GM18873 (cell line): ENCODE data around the gene TUBB8B.
"Not testable (repeated sequence)": the region's sequence is repeated elsewhere in the genome, so short reads cannot be mapped to it uniquely, and the experiment has no call there.

ENCODE experiments used
- ATAC-seq: cut with Tn5 transposase; IDR thresholded peaks from one replicate; pipeline ENCODE4 v1.9.1; 2021; ENCODE audit warnings: mild to moderate bottlenecking, moderate library complexity, moderate number of reproducible peaks; ENCODE audit not compliant: unreplicated experiment, low FRiP score

TUBB8B gene

DNA sequence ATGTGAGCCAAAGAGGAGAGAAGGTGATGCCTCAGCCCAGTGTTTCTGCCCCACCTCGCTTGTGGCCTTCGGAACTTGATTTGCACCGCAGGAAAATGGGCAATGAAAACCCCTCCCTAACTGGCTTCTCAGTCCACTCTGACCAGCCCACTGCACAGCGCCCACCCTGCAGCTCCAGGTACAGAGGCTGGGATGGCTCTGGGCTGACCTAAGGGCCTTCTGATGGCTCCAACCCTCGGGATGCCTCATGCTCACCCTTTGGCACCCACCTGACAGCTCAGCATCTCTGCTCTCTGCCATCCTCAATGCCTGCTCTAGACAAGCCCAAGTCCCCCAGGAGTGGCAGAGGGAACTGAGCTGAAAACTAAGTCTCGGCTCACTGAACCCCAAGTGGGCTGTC, 36.2 kb downstream of the TUBB8B start:
- not testable (repeated sequence) for ATAC-seq

DNA sequence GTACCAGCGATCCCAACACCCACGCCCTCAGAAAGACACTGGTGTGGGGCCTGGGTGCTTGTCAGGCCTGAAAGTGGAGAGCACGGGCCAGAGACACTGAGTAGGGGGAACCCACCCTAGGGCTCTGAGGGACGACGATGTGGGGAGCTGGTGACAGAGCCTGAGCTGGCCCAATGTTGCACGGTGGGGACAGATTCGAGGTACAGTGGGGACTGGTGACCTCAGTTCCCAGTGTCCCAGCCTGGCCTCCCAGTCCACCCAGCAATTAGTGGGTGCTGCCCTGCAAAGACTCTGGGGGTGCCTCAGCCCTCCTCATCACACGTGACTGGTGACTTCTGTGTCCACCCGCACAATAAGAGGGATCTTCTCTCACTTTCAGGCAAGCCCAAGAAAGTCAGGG, 36.6 kb downstream of the TUBB8B start:
- ATAC-seq: not testable (repeated sequence)

DNA sequence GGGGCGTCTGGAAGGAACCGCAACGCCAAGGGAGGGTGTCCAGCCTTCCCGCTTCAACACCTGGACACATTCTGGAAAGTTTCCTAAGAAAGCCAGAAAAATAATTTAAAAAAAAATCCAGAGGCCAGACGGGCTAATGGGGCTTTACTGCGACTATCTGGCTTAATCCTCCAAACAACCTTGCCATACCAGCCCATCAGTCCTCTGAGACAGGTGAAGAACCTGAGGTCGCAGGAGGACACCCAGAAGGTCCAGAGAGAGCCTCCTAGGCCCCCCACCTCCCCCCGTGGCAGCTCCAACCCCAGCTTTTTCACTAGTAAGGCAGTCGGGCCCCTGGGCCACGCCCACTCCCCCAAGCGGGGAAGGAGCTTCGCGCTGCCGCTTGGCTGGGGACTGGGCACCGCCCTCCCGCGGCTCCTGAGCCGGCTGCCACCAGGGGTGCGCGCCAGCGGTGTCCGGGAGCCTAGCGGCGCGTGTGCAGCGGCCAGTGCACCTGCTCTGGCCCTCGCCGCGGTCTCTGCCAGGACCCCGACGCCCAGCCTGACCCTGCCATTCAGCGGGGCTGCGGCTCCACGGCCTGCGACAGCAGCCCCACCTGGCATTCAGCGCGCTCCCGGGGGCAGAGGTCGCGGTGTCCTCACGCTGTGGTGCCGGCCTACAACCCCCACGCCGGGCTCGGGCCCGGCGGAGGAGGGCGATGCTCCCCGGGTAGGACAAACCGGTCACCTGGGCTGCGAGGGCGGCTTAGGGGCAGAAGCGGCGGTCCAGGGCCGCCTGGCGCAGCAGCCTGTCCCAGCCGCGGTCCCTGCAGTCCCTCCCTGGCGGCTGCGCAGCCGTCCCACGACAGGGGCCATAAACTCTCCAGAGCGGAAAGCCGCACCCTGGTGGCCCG, 37.8 kb downstream of the TUBB8B start:
- not testable (repeated sequence) for ATAC-seq

DNA sequence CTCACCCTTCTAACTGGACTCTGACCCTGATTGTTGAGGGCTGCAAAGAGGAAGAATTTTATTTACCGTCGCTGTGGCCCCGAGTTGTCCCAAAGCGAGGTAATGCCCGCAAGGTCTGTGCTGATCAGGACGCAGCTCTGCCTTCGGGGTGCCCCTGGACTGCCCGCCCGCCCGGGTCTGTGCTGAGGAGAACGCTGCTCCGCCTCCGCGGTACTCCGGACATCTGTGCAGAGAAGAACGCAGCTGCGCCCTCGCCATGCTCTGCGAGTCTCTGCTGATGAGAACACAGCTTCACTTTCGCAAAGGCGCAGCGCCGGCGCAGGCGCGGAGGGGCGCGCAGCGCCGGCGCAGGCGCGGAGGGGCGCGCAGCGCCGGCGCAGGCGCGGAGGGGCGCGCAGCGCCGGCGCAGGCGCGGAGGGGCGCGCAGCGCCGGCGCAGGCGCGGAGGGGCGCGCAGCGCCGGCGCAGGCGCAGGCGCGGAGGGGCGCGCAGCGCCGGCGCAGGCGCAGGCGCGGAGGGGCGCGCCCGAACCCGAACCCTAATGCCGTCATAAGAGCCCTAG, 38.7 kb downstream of the TUBB8B start:
- ATAC-seq: not testable (repeated sequence)

DNA sequence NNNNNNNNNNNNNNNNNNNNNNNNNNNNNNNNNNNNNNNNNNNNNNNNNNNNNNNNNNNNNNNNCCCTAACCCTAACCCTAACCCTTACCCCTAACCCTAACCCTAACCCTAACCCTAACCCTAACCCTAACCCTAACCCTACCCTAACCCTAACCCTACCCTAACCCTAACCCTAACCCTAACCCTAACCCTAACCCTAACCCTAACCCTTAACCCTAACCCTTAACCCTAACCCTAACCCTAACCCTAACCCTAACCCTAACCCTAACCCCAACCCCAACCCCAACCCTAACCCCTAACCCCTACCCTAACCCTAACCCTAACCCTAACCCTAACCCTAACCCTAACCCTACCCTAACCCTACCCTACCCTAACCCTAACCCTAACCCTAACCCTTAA, 39.5 kb downstream of the TUBB8B start:
- not testable (repeated sequence) for ATAC-seq
